Stimulated activated CD8-positive, alpha-beta memory T cell treated with anti-CD3 and anti-CD28 coated beads, Interleukin-12 subunit alpha, Interleukin-12 subunit beta, amount 100 ng/mL, for 24 hours (primary cell): ENCODE data around the gene NOTCH1.

Source experiments
- DNase-seq: peaks from one replicate; pipeline ENCODE4 v3.0.0-alpha.2; 2020; ENCODE audit errors: extremely low read depth

The NOTCH1 gene

DNA sequence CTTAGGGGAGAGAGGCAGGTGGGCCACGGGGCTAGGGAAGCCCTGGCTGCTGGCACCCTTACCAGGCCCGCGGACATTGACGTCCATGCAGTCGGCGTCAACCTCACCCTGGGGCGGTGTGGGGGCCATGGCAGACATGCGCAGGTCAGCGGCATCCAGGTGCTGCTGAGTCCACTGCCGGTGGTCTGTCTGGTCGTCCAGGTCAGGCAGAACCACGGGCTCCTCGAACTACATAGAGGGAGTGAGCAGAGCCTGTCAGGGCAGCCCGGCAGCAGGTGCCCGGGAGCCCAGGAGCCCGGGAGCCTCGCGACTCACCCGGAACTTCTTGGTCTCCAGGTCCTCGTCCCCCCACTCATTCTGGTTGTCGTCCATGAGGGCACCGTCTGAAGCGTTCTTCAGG is 44.2 kb downstream of the NOTCH1 start:
- no peak for DNase-seq

DNA sequence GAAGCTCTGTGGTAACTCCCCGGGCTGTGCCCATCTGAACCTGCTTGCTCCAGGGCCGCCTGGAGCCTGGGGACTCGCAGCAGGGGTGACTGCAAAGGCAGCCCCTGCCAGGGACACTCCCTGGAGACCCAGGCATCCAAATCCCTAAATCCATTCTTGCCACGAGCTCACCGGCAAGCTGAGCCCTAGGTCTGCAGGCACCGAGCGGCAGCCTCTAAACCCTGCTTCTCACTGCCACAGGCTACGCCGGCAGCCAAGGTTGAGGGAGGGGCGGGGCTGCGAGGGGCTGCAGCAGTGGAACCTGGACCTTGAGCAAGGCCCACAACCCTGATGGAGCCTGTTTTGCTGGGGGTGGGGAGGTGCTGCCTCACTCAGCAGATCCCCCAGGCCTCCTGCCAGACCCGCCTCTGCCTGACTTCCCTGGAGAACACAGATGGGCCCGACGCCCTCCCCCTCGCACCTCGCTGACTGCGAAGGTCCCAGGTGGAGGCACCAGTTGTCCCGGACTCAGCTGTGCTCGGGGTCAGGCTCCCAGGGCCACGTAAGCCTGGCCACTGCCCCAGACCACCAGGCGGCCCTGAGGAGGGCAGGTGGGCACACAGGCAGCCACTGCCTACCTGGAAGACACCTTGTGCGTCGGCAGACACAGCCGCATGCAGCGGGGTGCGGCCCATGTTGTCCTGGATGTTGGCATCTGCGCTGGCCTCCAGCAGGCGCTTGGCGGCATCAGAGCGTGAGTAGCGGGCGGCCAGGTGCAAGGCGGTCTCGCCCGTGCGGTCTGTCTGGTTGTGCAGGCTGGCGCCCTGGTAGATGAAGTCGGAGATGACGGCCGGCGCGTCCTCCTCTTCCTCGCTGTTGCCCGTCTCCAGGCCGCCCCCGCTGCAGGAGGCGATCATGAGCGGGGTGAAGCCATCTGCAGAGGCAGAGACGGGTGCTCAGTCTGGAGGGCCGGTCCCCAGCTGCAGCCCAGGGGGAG is 45.6 kb downstream of the NOTCH1 start:
- DNase-seq = no peak

DNA sequence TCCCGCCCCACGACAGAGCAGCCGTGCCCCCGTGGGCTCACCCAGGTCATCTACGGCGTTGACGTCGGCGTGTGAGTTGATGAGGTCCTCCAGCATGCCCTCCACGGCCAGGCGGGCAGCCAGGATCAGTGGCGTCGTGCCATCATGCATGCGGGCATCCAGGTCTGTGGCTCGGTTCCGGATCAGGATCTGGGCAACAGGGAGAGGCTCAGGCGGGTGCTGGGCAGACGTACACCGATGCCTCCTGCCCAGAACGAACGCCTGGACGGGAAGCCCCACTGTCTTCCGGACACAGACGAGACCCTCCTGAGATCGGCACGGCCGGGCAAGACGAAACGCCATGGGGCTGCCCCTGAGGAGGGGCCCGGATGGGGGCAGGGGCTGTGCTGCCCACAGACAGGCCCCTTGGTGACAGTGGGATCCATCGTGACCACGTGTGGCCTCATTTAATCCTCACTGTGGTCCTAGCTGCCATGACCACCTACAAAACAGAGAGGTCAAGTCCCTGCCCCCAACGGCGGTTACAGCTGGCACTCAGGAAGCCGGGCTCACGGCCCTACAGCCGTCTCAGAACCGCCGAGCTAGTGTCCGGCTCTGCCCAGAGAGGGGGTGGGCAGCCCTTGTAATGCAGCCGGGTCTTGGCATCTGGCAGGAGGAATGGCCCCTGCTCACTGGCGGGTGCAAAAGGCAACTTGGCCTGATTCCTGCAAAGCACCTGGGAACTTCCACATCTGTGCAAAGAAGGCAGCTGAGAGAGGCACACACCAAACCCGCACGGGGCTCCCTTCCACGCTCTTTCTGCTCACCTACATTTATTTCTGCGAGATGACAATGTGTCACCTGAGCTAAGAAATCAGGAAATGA is 46.5 kb downstream of the NOTCH1 start:
- no peak for DNase-seq

DNA sequence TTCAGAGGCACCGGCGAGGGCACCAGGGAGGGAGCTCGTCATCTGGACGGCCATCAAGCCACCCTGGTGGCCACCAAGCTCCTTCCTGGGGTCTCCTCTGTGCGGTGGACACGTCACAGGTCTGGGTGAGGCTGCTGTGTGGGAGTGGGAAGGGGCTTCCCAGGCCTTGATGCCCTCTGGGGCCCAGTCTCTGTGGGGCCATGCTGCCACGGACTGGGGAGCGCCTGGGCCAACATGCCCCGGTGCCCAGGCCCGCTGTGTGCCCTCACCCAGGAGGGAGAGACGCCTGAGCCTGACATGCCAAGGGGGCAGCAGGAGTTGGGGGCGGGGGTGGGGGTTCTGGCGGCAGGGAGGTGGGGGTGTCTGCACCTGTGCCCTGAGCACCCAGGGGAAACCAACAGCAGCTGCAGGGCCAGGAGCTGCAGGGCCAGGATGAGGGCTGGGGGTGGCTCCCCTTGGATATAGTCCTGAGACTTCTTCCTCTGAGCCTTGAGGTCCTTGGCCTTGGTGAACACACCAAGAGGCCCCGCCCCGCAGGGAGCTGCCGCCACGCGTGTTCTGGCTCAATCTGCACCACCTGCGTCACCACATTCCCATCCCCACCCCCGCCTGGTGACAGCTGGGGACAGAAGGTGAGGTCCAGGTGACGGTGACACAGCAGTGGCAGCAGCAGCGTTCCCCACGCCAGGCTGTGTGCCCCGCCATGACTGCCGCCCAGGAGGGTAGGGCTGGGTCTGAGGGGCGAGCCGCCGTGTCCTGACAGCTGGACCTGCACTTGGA is 47.7 kb downstream of the NOTCH1 start:
- no peak for DNase-seq

DNA sequence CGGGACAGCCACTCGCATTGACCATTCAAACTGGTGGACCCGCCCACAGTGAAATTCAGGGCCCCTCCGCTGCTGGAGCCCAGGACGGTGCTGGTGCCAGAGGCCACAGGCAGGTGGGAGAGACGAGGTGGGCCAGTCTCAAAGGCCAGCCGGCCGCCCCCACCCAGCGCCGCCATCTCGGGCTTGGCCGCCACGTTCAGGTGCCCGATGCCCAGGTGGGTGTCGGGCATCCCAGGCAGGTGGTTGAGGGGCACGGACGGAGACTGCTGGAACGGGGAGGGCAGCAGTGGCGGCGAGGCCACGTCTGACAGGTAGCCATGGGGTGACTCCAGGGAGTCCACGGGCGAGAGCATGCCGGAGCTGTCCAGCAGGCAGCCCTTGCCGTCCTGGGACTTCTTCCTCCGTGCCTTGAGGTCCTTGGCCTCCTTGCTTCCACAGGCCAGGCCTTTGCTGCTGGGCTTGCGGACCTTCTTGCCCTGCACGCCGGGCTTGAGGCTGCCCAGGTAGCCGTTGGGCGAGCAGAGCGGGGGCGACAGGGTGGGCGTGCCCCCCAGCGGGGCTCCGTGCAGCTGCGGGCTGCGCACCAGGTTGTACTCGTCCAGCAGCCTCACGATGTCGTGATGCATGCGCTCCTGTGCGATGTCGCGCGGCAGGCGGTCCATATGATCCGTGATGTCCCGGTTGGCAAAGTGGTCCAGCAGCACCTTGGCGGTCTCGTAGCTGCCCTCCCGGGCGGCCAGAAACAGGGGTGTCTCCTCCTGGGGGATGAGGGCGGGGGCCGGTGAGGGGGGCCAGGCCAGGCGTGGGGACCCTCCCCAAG is 48.8 kb downstream of the NOTCH1 start:
- DNase-seq = no peak

DNA sequence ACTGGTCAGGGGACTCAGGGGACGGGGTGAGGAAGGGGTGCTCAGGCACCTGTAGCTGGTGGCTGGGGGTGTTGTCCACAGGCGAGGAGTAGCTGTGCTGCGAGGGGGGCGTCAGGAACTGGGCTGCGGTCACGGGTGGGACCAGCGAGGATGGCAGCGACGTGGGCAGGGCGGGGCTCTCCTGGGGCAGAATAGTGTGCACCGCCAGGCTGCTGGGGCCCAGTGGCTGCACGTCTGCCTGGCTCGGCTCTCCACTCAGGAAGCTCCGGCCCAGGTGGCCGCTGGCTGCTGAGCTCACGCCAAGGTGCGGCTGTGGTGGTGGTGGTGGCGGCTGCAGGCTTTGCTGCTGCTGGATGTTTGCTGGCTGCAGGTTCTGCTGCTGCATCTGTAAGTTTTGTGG is 49.7 kb downstream of the NOTCH1 start:
- DNase-seq = no peak

DNA sequence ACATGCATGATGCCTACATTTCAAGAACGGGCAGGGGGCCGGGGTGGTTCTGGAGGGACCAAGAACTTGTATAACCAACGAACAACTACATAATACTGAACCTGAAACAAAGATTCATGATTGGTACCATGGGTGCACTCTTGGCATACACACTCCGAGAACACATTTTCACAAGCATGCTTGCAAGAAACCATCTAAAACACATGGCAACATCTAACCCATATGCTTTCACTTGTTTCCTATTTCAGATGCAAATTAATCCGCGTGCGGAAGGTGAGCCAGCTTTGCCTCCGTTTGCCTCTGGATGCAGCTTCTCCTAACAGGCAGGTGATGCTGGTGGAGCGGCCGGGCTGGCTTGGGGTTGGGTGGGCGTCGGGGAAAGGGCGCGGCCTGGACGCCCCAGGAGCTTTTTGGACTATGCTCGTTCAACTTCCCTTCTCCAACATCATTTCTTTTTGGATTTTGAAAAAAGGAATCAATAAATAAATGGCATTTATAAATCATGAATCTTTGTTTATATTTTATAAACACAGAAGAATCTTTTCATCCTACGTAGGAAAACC is 50.5 kb downstream of the NOTCH1 start:
- no peak for DNase-seq

DNA sequence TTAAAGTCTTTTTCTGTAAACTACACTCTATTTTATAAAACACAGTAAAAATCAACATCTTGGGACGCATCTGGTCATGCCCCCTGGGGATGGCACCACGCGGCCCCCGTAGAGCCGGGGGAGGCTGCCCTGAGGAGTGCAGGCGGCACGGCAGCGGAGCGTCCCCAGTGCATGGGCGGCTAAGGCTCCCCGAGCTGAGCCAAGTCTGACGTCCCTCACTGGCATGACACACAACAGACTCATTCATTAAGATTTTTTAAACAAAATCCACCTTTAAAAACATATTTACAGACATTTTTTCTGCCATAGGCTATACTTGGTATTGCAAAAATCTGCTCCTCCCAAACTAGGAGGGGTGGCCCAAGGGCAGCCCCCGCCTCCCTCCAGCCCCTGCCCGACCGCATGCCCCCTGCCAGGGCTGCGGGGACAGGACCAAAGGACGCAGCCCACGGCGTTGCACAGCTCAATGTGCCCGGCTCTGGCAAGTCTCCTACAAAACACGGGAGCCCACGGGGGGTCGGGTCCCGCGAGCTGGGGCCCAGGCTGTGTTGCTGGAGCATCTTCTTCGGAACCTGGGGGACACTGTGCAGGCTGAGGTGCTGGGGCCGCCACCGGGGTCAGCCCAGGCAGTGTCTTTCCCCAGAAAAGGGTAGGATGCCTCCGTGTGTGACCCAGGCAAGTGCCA is 51.2 kb downstream of the NOTCH1 start:
- DNase-seq = no peak

DNA sequence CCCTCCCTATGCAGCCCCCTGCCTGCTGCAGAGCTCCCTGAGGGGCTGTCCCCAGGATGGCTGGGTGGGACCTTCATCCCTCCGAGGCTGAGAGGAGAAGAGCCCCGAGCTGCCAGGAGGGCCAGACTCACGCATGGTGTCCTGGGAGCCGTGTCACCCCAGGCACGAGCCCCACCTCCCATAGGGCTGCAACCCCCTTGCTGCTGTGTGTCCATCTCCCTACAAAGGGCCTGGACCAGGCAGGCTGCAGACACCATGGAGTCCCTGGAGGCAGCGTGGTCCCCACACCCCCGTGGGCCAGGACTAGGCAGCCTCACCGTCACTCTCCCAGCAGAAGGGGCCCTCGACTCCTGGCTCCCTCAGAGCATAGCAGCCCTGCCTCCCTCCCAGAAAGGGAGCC is 51.8 kb downstream of the NOTCH1 start:
- no peak for DNase-seq

DNA sequence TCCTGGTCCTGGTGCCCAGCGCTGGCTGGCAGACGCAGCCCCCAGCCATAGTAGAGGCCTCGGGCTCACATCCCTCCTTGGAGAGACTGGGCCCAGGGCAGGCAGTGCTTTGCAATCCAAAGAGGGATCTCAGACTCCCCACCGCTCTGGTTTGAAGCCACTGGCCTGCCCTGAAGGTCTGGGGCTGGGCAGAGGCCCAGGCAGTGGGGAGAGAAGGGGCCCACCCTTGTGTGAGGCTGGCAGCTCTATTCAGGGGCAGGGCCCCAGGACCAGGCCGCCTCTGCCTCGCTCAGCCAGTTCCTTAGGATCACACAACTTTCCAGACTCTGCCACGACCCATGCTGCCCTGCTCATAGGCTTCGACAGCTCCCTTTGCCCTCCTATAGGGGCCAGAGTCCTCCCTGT is 52.3 kb downstream of the NOTCH1 start:
- no peak for DNase-seq

DNA sequence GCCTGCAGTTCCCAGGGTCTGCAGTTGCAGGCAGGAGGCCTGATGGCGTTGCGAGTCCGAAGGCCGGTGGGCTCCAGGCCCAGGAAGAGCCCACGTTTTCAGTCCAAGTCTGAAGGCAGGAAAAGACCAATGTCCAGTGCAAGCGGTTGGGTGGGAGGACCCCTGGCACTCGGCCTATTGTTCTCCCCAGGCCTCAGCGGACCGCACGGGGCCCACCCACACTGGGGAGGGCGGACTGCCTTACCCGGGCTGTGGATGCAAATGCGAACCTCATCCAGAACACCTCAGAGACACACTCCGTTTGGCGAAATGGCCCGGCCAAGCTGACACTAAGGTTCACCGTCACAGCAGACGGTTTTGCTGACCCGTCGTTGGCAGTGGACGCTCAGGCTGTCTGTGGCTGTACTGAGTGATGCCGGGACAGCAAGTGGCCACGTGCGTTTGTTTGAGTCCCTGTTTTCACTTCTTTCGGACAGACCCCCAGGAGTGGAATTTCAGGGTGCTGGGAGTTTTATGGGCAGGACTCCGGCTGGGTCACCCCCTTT is 52.8 kb downstream of the NOTCH1 start:
- no peak for DNase-seq

DNA sequence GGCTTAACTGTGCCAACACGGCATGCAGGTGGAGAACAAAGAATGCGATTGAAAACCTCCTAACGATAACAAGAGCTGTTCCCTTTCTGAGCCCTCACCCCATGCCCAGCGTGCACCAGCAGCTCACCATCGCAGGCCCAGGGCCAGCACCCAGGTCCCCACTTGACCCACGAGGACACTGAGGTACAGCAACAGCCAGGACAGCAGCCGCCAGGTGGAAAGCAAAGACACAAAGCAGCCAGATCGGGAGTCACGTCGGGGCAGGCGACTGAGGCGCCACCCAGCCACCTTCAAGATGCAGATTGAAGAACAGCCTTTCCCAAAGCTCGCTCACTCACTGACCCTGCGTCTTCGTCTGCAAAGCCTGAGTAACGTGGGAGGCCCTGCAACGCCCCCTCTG is 56.1 kb downstream of the NOTCH1 start:
- no peak for DNase-seq

DNA sequence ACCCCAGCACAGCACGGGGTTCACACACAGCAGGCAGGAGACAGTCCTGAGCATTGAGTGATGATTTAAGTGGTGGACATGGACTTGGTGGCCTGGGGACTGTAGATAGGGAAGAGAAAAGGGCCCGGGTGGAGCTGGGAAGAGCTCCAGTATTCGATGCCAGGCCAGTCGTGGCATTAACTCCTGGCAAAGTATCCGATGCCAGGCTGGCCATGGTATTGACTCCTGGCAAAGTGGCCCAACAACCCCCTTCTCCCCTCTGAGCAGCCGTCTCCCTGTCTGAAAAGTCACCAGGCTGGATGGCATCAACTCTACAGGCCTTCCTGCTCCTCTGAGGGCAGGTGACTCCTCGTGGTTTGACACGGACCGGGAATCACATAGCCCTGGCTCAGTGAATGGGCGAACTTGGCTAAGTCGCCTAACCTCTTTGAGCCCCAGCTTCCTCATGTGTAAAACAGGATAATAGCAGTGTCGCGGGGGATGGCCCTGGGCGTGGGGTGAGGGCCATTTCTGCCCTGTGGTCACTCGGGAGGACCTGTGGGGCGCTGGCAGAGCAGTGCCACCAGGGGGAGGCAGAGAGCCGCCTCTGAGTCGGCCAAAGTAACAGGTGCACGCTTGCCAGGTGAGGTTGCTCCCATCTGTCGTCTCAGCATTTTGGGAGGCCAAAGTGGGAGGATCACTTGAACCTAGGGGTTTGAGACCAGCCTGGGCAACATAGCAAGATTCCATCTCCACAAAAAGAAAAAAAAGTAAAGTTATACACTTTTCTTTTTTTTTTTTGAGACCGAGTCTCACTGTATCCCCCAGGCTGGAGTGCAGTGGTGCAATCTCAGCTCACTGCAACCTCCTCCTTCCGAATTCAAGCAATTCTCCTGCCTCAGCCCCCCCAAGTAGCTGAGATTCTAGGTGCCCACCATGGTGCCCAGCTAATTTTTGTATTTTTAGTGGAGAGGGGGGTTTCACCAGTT is 57.3 kb downstream of the NOTCH1 start:
- DNase-seq = no peak

DNA sequence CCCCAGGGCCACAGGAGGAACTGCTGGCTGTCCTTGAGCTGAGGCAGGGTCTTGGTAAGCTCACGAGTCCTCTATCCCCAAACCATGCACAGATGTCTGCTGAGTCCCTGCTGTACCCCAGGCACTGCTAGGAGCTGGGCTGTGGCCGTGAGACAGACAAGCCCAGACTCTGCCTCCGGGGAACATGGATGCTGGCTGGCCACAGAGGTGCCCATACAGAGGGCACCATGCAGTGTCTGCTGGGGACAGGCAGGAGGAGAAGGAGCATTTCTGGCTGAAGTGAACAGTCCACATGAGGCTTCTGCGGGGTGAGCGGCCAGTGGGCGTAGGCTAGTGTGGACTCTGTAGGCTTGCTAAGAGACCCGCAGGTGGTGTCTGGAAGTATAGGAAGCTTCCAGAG is 58.2 kb downstream of the NOTCH1 start:
- DNase-seq = no peak

DNA sequence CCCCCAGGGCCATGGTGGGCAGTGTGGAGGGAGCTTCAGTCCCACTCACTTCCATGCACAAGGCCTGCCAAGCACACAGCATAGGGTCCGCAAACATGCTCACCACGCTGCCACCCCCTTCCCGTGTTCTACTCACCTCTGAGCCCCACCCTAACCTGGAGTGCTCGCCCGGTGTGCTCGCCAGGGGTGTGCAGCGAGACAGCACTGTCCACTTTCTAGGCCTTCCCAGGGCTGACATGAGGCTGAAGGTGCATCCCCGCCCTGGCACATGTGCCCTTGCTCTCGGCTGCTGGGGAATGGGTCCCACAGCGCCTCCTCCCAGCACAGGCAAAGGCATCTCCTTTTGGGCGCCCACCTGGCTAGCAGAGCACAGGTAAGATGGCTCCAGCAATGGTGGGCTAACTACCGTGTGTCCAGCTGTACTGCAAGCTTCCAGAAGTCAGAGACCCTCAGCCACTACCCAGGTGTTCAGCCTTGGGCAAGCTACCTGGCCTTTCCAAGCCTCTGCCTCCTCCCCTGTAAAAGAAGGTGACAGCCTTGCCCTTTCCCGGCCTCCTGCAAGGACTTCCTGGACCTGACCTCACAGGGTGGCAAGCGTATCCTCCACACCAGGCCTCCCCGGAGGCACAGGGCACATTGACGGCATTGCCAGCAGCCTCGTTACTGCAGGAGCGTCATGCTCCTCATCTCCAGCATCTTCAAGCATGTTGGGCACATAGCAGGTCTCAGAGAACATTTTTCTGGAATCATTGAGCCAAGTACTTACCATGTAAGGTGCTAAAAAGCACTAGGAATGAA is 58.8 kb downstream of the NOTCH1 start:
- no peak for DNase-seq

DNA sequence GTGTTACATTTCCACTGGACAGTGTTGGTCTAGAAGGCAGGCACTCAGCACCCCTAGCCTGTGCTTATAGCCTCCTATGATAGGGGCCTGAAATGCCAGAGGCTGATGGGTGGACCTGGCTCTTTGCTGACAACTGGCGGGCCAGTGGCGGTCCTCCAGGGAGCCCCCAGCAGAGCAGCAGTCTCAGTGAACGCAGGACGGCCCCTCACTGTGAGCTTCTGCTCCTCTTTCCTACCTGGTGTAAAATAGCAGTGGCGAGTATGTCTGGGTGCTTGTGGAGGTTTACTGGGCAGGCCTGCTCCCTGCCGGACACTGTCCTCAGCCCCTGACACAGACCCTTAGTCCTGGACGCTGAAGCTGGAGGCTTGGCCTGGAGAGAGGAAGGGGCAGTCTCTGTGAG is 59.7 kb downstream of the NOTCH1 start:
- no peak for DNase-seq

DNA sequence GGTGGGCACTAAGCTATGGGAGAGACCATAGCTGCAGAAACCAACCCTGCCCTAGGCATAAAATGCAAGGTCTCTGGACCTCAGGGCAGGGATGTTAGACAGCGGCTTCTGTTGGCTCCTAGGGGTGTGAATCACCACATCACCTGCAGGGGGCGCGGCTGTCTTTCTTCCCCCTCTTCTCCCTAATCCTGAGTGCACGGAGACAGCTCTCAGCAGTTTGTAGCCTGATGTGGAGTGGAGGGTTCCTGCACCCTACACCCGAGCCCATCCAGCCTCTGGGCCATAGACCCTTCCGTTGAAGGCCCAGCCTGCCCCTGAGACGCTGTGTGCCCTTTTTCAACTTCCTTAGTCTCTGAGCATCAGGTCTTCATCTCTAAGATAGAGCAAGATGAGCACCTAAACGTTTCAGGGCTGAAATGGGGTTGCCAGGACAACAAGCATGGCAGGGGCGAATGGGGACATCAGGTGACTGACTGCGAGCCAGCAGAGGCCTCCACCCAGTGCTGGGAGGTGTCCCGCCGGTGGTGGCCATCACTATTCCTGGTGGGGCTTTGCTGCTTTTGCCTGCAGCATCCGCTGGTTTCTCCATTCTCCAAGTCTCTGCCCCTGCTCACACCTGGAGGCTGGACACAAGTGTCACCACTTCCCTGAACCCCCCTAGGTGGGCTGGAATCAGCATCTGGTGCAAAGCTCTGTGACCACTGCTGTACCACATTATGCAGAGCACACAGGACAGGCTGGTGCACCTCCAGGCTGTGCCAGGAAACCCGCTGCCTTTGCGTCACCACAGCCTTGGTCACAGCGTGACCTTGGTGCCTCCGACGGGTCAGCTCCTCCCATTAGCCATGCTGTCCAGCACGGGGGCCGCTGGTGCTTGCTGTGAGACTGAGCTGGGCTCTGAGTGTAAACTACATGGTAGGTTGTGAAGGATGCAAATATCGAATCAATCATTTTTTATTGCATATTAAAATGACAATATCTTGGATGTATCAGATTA is 60.5 kb downstream of the NOTCH1 start:
- DNase-seq = peak; percentile 49
